HG02981 (cell line): ENCODE measurements around the gene CLEC18A.
"Not testable (repeated sequence)": the region's sequence is repeated elsewhere in the genome, so short reads cannot be mapped to it uniquely, and the experiment has no call there.

Experiments
- ATAC-seq: cut with Tn5 transposase; IDR thresholded peaks from one replicate; pipeline ENCODE4 v1.9.1; 2021; ENCODE audit warnings: mild to moderate bottlenecking, moderate library complexity; ENCODE audit not compliant: unreplicated experiment

The CLEC18A gene

GRCh38 chr16:69951017-69951671, at the start of gene CLEC18A:
TSS of gene CLEC18A (plus strand) at chr16:69951334. CDS start at chr16:69951367, 33 bp downstream.
- ATAC-seq: not testable (repeated sequence)

GRCh38 chr16:69903865-69904415, 47.2 kb upstream of the CLEC18A start:
- ATAC-seq: no peak

GRCh38 chr16:69904495-69905170, 46.5 kb upstream of the CLEC18A start:
- ATAC-seq: no peak

- no peak for ATAC-seq
Observed at GRCh38 chr16:69905171-69905555, 46.0 kb upstream of the CLEC18A start.

GRCh38 chr16:69906838-69907401, 44.2 kb upstream of the CLEC18A start:
- ATAC-seq: no peak

GRCh38 chr16:69909043-69909442, 42.1 kb upstream of the CLEC18A start:
- ATAC-seq: no peak

- no peak for ATAC-seq
Observed at GRCh38 chr16:69909760-69910159, 41.4 kb upstream of the CLEC18A start.

GRCh38 chr16:69910964-69911363, 40.2 kb upstream of the CLEC18A start:
- no peak for ATAC-seq

GRCh38 chr16:69916462-69916861, 34.7 kb upstream of the CLEC18A start:
- ATAC-seq: no peak

GRCh38 chr16:69917311-69917710, 33.8 kb upstream of the CLEC18A start:
- ATAC-seq: no peak

- ATAC-seq: no peak
Observed at GRCh38 chr16:69917739-69918138, 33.4 kb upstream of the CLEC18A start.

GRCh38 chr16:69918241-69918640, 32.9 kb upstream of the CLEC18A start:
- ATAC-seq: no peak

- no peak for ATAC-seq
Observed at GRCh38 chr16:69921127-69921526, 30.0 kb upstream of the CLEC18A start.

- no peak for ATAC-seq
Observed at GRCh38 chr16:69922200-69922599, 28.9 kb upstream of the CLEC18A start.

- ATAC-seq: no peak
Observed at GRCh38 chr16:69924041-69924775, 26.9 kb upstream of the CLEC18A start.

- ATAC-seq: no peak
Observed at GRCh38 chr16:69924777-69925191, 26.4 kb upstream of the CLEC18A start.

GRCh38 chr16:69925311-69925710, 25.8 kb upstream of the CLEC18A start:
- ATAC-seq: no peak

- no peak for ATAC-seq
Observed at GRCh38 chr16:69926241-69926640, 24.9 kb upstream of the CLEC18A start.

- ATAC-seq: no peak
Observed at GRCh38 chr16:69927056-69927757, 23.9 kb upstream of the CLEC18A start.

- no peak for ATAC-seq
Observed at GRCh38 chr16:69928856-69929400, 22.2 kb upstream of the CLEC18A start.
